Measurements from ENCODE around the gene ALPL. TPM values are rescaled to one million over a fixed set of nuclear protein-coding genes. Genes with fewer than 3 reads are reported as not detected.

The ALPL gene
- total RNA-seq, 1 donor from 2014 or later: 123 TPM

DNA sequence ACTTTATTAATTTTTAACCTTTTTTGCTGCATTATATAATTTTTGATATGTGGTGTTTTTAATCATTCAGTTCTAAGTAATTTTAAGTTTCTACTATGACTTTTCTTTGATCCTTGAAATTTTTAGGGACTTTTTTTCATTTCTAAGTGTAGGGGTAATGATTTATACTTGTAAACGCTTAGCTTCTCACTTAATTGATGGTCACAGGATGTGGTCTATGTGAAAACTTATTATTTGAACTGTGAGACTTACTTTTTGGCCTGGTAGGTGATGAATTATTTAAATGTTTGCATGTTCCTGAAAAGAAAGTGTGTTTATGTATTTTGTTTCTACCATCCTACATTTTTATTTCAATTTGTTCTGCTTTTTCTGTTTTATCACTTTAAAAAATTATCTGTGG, 17.2 kb downstream of the ALPL start:
- TF ChIP-seq, protein P1, sequence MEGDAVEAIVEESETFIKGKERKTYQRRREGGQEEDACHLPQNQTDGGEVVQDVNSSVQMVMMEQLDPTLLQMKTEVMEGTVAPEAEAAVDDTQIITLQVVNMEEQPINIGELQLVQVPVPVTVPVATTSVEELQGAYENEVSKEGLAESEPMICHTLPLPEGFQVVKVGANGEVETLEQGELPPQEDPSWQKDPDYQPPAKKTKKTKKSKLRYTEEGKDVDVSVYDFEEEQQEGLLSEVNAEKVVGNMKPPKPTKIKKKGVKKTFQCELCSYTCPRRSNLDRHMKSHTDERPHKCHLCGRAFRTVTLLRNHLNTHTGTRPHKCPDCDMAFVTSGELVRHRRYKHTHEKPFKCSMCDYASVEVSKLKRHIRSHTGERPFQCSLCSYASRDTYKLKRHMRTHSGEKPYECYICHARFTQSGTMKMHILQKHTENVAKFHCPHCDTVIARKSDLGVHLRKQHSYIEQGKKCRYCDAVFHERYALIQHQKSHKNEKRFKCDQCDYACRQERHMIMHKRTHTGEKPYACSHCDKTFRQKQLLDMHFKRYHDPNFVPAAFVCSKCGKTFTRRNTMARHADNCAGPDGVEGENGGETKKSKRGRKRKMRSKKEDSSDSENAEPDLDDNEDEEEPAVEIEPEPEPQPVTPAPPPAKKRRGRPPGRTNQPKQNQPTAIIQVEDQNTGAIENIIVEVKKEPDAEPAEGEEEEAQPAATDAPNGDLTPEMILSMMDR (IDR thresholded peaks at IDR 0.05): no peak
- H3K27ac ChIP-seq: no peak overlapping the region
- DNase-seq (no peak), ATAC-seq (no peak)
- no peaks in the 10 kb centered on the region for H3K36me3 ChIP-seq
- no peaks in the 10 kb centered on the region for H3K9me3 ChIP-seq
- intact Hi-C loops (cut with DNase I): no loop called here
- H3K4me1 ChIP-seq: peaks cover 12% of the 10 kb centered on the region
- no peaks in the 10 kb centered on the region for H3K27me3 ChIP-seq (ENCODE audit: low read depth)
- no peak overlapping the region for H3K4me3 ChIP-seq

DNA sequence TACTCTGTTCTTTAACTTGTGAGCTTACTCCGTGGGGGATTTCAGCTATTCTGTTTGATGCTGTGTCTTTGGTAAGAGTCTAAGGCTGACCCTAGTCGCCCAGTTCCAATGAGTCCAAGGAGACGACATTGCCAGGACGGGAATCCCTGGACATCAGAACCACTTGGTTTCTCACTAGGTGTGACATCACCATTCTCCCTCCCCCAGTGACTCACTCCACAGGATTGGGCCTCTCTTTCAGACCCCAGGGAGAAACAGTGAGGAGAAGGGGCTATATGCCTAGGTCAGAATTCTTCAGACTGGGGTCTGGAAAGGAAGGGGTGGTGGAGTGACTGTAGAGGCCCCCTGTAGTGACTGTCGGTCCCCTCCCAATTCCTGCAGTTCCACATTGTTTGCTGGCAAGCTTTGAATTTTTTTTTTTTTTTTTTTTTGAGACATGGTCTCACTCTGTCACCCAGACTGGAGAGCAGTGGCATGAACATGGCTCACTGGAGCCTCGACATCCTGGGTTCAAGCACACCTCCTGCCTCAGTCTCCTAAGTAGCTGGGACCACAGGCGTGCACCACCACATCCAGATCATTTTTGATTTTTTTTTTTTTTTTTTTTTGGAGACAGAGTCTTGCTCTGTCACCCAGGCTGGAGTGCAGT, 21.3 kb downstream of the ALPL start:
- TF ChIP-seq, protein P1 (IDR thresholded peaks at IDR 0.05): no peak
- intact Hi-C loops (cut with DNase I): no loop called here
- H3K9me3 ChIP-seq: no peaks in the 10 kb centered on the region

DNA sequence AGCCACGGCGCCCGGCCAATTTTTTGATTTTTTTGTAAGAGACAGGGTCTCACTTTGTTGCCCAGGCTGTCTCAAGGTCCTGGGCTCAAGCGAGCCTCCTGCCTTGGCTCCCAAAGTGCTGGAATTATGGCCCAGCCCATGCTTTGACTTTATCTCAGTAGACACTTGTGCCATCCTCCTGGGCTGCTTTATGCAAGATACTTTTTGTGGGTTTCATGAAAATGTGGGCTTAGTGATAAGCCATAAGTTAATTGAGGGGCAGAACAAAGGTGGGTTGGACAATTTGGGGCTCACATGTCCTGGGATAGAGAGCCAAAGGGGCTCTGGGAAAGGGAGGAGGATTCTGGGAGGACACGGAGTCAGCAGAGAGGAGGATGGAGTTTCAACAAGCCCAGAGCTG, 22.0 kb downstream of the ALPL start:
- DNase-seq: no peak
- Histone ChIP-seq H3K9me3 (no peaks in the 10 kb centered on the region), H3K36me3 (no peaks in the 10 kb centered on the region), H3K4me3 (no peak overlapping the region), H3K4me1 (peaks cover 19% of the 10 kb centered on the region), H3K27ac (no peak overlapping the region), H3K27me3 (ENCODE audit: low read depth) (no peaks in the 10 kb centered on the region)
- no peak for ATAC-seq
- TF ChIP-seq, protein P1 (IDR thresholded peaks at IDR 0.05): no peak
- intact Hi-C loops (cut with DNase I): no loop called here

More for the DNA sequence above, 21.3 kb downstream of the ALPL start:
- Histone ChIP-seq H3K4me1 (peaks cover 14% of the 10 kb centered on the region), H3K27ac (no peak overlapping the region), H3K36me3 (no peaks in the 10 kb centered on the region), H3K4me3 (no peak overlapping the region), H3K27me3 (ENCODE audit: low read depth) (no peaks in the 10 kb centered on the region)
- ATAC-seq: no peak
- no peak for DNase-seq

DNA sequence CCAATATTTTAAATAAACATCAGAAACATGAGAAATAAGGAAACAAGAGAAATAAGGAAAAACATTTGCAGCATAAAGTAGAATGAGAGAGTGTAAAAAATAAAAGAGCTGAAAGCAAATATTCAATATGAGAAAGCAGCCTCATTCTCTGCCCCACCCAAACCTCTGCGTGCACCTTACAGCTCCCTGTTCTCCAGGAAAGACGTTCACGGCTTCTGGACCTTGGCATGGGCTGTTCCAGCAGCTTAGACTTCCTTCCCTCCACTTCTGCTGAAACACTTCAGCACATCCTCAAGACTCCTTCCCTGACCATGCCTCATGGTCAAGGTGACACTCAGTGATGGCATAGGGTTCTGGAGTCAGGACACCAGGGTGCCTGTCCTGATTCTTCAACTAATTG, 23.3 kb downstream of the ALPL start:
- Histone ChIP-seq H3K36me3 (no peaks in the 10 kb centered on the region), H3K27me3 (ENCODE audit: low read depth) (no peaks in the 10 kb centered on the region), H3K4me1 (peaks cover 23% of the 10 kb centered on the region), H3K4me3 (no peak overlapping the region), H3K9me3 (no peaks in the 10 kb centered on the region), H3K27ac (no peak overlapping the region)
- DNase-seq: no peak
- ATAC-seq: no peak
- intact Hi-C loops (cut with DNase I): no loop called here
- TF ChIP-seq, protein P1 (IDR thresholded peaks at IDR 0.05): no peak

DNA sequence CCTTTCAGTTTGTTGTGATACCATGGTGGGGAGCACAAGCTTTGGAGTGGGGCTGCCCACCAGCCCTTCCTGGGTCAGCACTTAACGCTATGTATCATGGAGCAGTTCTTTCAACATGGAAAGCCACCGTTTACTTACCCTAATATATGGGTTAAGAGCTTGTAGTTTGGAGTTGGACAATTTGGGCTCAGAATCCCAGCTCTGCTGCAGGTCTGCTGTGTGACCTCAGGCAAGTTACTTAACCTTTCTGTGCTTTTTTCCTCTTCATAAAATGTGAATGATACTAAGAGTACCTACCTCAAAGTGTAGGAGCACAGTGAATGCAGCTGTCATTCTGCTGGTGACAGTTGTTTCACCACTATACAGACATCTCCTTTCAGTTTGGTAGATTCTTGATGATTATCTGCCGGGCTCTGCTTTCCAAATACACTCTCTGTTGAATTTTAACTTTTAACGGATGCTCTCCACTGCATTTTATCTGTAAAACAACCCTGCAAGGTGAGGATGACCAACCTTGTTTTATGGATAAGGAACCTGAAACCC, 23.8 kb downstream of the ALPL start:
- no peak overlapping the region for H3K4me3 ChIP-seq
- DNase-seq (no peak), ATAC-seq (no peak)
- H3K4me1 ChIP-seq: peaks cover 29% of the 10 kb centered on the region
- TF ChIP-seq, protein P1 (IDR thresholded peaks at IDR 0.05): no peak
- no peaks in the 10 kb centered on the region for H3K9me3 ChIP-seq
- H3K36me3 ChIP-seq: no peaks in the 10 kb centered on the region
- intact Hi-C loops (cut with DNase I): no loop called here
- H3K27me3 ChIP-seq (ENCODE audit: low read depth): peaks cover 4% of the 10 kb centered on the region
- H3K27ac ChIP-seq: no peak overlapping the region

All from lower lobe of right lung (tissue), 2 donors.